ENCODE data around the gene CADPS. TPM values are rescaled to one million over a fixed set of nuclear protein-coding genes. Genes with fewer than 3 reads are reported as not detected.

The CADPS gene
- total and polyA plus RNA-seq, 5 experiments from 2014 or later = not detected

GRCh38 chr3:62795978-62796657 lies 79.1 kb downstream of the CADPS start:
- POLR2A ChIA-PET = no interaction called here
- ATAC-seq = no peak
- Mint-ChIP-seq H3K4me3 (no peak overlapping the region), H3K4me1 (no peaks in the 10 kb centered on the region), H3K36me3 (no peaks in the 10 kb centered on the region), H3K27ac (no peak overlapping the region), H3K9me3 (peaks cover 0 to 16% (median 2%) of the 10 kb centered on the region in 9 donors), H3K27me3 (peaks cover 0 to 4% (median 1%) of the 10 kb centered on the region in 5 donors)
- no peak for DNase-seq

GRCh38 chr3:62793946-62794345 lies 81.3 kb downstream of the CADPS start:
- H3K27me3 Mint-ChIP-seq = peaks cover 0 to 4% (median 1%) of the 10 kb centered on the region in 5 donors
- ATAC-seq (no peak), DNase-seq (no peak)
- no peak overlapping the region for H3K27ac Mint-ChIP-seq
- POLR2A ChIA-PET = no interaction called here
- H3K4me1 Mint-ChIP-seq = no peaks in the 10 kb centered on the region
- H3K4me3 Mint-ChIP-seq = no peak overlapping the region
- H3K9me3 Mint-ChIP-seq = peaks cover 0 to 16% (median 2%) of the 10 kb centered on the region in 9 donors
- H3K36me3 Mint-ChIP-seq = no peaks in the 10 kb centered on the region

GRCh38 chr3:62785384-62785783 lies 89.8 kb downstream of the CADPS start:
- no peak for ATAC-seq
- POLR2A ChIA-PET = no interaction called here
- Mint-ChIP-seq H3K4me1 (no peaks in the 10 kb centered on the region), H3K9me3 (peaks cover 0 to 5% (median 0%) of the 10 kb centered on the region in 9 donors), H3K27me3 (peaks cover 0 to 5% (median 0%) of the 10 kb centered on the region in 5 donors), H3K4me3 (no peak overlapping the region), H3K36me3 (no peaks in the 10 kb centered on the region), H3K27ac (no peak overlapping the region)
- no peak for DNase-seq

GRCh38 chr3:62781121-62781520 lies 94.1 kb downstream of the CADPS start:
- no peak overlapping the region for H3K4me3 Mint-ChIP-seq
- no peak overlapping the region for H3K27ac Mint-ChIP-seq
- no peaks in the 10 kb centered on the region for H3K4me1 Mint-ChIP-seq
- POLR2A ChIA-PET = no interaction called here
- DNase-seq = no peak
- ATAC-seq = no peak
- H3K27me3 Mint-ChIP-seq = peaks cover 0 to 5% (median 0%) of the 10 kb centered on the region in 5 donors
- no peaks in the 10 kb centered on the region for H3K36me3 Mint-ChIP-seq
- H3K9me3 Mint-ChIP-seq = peaks cover 0 to 5% (median 0%) of the 10 kb centered on the region in 9 donors

GRCh38 chr3:62777674-62778073 lies 97.5 kb downstream of the CADPS start:
- ATAC-seq (no peak), DNase-seq (no peak)
- Mint-ChIP-seq H3K27me3 (peaks cover 0 to 10% (median 2%) of the 10 kb centered on the region in 5 donors), H3K4me3 (no peak overlapping the region), H3K9me3 (peaks cover 0 to 9% (median 2%) of the 10 kb centered on the region in 9 donors), H3K27ac (no peak overlapping the region), H3K36me3 (no peaks in the 10 kb centered on the region), H3K4me1 (no peaks in the 10 kb centered on the region)
- POLR2A ChIA-PET = no interaction called here

- DNase-seq (no peak), ATAC-seq (no peak)
- peaks cover 0 to 9% (median 0%) of the 10 kb centered on the region in 9 donors for H3K9me3 Mint-ChIP-seq
- POLR2A ChIA-PET = no interaction called here
- peaks cover 0 to 10% (median 2%) of the 10 kb centered on the region in 5 donors for H3K27me3 Mint-ChIP-seq
- H3K36me3 Mint-ChIP-seq = no peaks in the 10 kb centered on the region
- H3K4me3 Mint-ChIP-seq = no peak overlapping the region
- H3K4me1 Mint-ChIP-seq = no peaks in the 10 kb centered on the region
- H3K27ac Mint-ChIP-seq = no peak overlapping the region
These were observed 98.1 kb downstream of the CADPS start for GRCh38 chr3:62777130-62777529.

GRCh38 chr3:62774221-62774620 lies 101.0 kb downstream of the CADPS start:
- H3K4me1 Mint-ChIP-seq = no peaks in the 10 kb centered on the region
- peaks cover 0 to 10% (median 3%) of the 10 kb centered on the region in 5 donors for H3K27me3 Mint-ChIP-seq
- ATAC-seq = no peak
- H3K27ac Mint-ChIP-seq = no peak overlapping the region
- peaks cover 0 to 9% (median 2%) of the 10 kb centered on the region in 9 donors for H3K9me3 Mint-ChIP-seq
- H3K36me3 Mint-ChIP-seq = no peaks in the 10 kb centered on the region
- POLR2A ChIA-PET = no interaction called here
- DNase-seq = no peak
- no peak overlapping the region for H3K4me3 Mint-ChIP-seq

GRCh38 chr3:62771331-62772072 lies 103.7 kb downstream of the CADPS start:
- POLR2A ChIA-PET = no interaction called here
- peaks cover 0 to 10% (median 3%) of the 10 kb centered on the region in 5 donors for H3K27me3 Mint-ChIP-seq

GRCh38 chr3:62768896-62769295 lies 106.3 kb downstream of the CADPS start:
- peaks cover 0 to 5% (median 2%) of the 10 kb centered on the region in 5 donors for H3K27me3 Mint-ChIP-seq

More at GRCh38 chr3:62771331-62772072, 103.7 kb downstream of the CADPS start:
- Mint-ChIP-seq H3K36me3 (no peaks in the 10 kb centered on the region), H3K9me3 (peaks cover 0 to 9% (median 2%) of the 10 kb centered on the region in 9 donors), H3K27ac (no peak overlapping the region), H3K4me1 (no peaks in the 10 kb centered on the region), H3K4me3 (no peak overlapping the region)
- no peak for ATAC-seq
- DNase-seq = no peak

GRCh38 chr3:62761711-62762110 lies 113.5 kb downstream of the CADPS start:
- Mint-ChIP-seq H3K4me1 (no peaks in the 10 kb centered on the region), H3K9me3 (peaks cover 0 to 13% (median 4%) of the 10 kb centered on the region in 9 donors), H3K27me3 (peaks cover 0 to 8% (median 2%) of the 10 kb centered on the region in 5 donors), H3K4me3 (no peak overlapping the region), H3K27ac (no peak overlapping the region), H3K36me3 (no peaks in the 10 kb centered on the region)
- ATAC-seq (no peak), DNase-seq (no peak)
- POLR2A ChIA-PET = no interaction called here

More at GRCh38 chr3:62768896-62769295, 106.3 kb downstream of the CADPS start:
- Mint-ChIP-seq H3K36me3 (no peaks in the 10 kb centered on the region), H3K4me3 (no peak overlapping the region), H3K27ac (no peak overlapping the region), H3K4me1 (no peaks in the 10 kb centered on the region), H3K9me3 (peaks cover 0 to 5% (median 0%) of the 10 kb centered on the region in 9 donors)
- no peak for DNase-seq
- POLR2A ChIA-PET = no interaction called here
- no peak for ATAC-seq

GRCh38 chr3:62761311-62761710 lies 113.9 kb downstream of the CADPS start:
- ATAC-seq = no peak
- DNase-seq = no peak
- peaks cover 0 to 17% (median 4%) of the 10 kb centered on the region in 9 donors for H3K9me3 Mint-ChIP-seq
- no peak overlapping the region for H3K4me3 Mint-ChIP-seq
- no peak overlapping the region for H3K27ac Mint-ChIP-seq
- POLR2A ChIA-PET = no interaction called here
- H3K36me3 Mint-ChIP-seq = no peaks in the 10 kb centered on the region
- no peaks in the 10 kb centered on the region for H3K4me1 Mint-ChIP-seq
- peaks cover 0 to 12% (median 2%) of the 10 kb centered on the region in 5 donors for H3K27me3 Mint-ChIP-seq

GRCh38 chr3:62758296-62759066 lies 116.7 kb downstream of the CADPS start:
- Mint-ChIP-seq H3K27me3 (peaks cover 0 to 12% (median 2%) of the 10 kb centered on the region in 5 donors), H3K4me3 (no peak overlapping the region), H3K4me1 (no peaks in the 10 kb centered on the region), H3K36me3 (no peaks in the 10 kb centered on the region), H3K9me3 (peaks cover 0 to 19% (median 4%) of the 10 kb centered on the region in 9 donors), H3K27ac (no peak overlapping the region)
- DNase-seq = no peak
- ATAC-seq = no peak
- POLR2A ChIA-PET = no interaction called here

- POLR2A ChIA-PET = no interaction called here
- DNase-seq (no peak), ATAC-seq (no peak)
- peaks cover 0 to 19% (median 4%) of the 10 kb centered on the region in 9 donors for H3K9me3 Mint-ChIP-seq
- peaks cover 0 to 10% (median 2%) of the 10 kb centered on the region in 5 donors for H3K27me3 Mint-ChIP-seq
- no peak overlapping the region for H3K4me3 Mint-ChIP-seq
- H3K36me3 Mint-ChIP-seq = no peaks in the 10 kb centered on the region
- H3K4me1 Mint-ChIP-seq = no peaks in the 10 kb centered on the region
- no peak overlapping the region for H3K27ac Mint-ChIP-seq
These were observed 118.2 kb downstream of the CADPS start for GRCh38 chr3:62757045-62757444.

Data from naive thymus-derived CD8-positive, alpha-beta T cell (primary cell).